ENCODE results near the gene HTN1.

DNA sequence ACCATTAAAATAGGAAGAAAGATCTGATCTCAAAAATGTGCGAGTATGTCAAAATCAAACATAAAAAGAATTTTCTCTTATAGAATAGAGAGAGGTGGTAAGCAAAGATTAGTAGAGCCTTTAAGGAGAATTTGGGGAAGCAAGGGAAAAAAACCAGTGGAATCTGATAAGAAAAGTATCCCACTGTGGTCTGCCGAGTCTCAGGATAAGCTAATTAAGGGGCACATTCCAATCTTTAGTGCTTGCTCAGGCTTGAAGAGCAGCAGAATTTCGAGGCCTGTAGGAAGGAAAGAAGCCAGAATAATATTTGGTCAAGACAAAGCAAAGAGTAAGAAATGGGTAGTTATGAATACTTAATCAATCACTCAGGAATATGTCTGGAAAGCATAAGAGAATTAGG is 41.5 kb upstream of the HTN1 start:
- TF ChIP-seq, protein P1, sequence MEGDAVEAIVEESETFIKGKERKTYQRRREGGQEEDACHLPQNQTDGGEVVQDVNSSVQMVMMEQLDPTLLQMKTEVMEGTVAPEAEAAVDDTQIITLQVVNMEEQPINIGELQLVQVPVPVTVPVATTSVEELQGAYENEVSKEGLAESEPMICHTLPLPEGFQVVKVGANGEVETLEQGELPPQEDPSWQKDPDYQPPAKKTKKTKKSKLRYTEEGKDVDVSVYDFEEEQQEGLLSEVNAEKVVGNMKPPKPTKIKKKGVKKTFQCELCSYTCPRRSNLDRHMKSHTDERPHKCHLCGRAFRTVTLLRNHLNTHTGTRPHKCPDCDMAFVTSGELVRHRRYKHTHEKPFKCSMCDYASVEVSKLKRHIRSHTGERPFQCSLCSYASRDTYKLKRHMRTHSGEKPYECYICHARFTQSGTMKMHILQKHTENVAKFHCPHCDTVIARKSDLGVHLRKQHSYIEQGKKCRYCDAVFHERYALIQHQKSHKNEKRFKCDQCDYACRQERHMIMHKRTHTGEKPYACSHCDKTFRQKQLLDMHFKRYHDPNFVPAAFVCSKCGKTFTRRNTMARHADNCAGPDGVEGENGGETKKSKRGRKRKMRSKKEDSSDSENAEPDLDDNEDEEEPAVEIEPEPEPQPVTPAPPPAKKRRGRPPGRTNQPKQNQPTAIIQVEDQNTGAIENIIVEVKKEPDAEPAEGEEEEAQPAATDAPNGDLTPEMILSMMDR (conservative IDR thresholded peaks at IDR 0.05; ENCODE audit: low read length), result no peak
- no peak for TF ChIP-seq EZH2phosphoT487 (IDR thresholded peaks at IDR 0.05; ENCODE audit: borderline replicate concordance, low read depth, low read length)

Data from OCI-LY7 (cell line).